Endothelial cell of umbilical vein (primary cell): ENCODE measurements around the gene TLE4.

Source experiments
- CTCF ChIP-seq, 2 donors: IDR thresholded peaks; 1 replicate in 1 of 2; 2 replicates in 1 of 2; pipeline ENCODE4 v1.5.1; 2011; ENCODE audit warnings: low read length in 2 of 2, mild to moderate bottlenecking in 2 of 2, moderate library complexity in 2 of 2, control low read depth in 1 of 2, inconsistent platforms in 1 of 2, low read depth in 1 of 2; ENCODE audit not compliant: insufficient read depth in 1 of 2; ENCODE audit errors: extremely low read depth in 1 of 2
- EZH2 ChIP-seq: IDR thresholded peaks from 2 replicates; pipeline ENCODE4 v1.6.1; 2012; ENCODE audit warnings: borderline replicate concordance, low read depth, mild to moderate bottlenecking, moderate library complexity, low read length, inconsistent platforms; ENCODE audit not compliant: severe bottlenecking

GRCh38 chr9:79616971-79617370, 45.2 kb downstream of the TLE4 start:
- no peak for TF ChIP-seq CTCF (IDR thresholded peaks at IDR 0.05; ENCODE audit: extremely low read depth in 1 of 2, insufficient read depth in 1 of 2, low read depth in 1 of 2, low read length in 2 of 2)
- TF ChIP-seq EZH2, result no peak
